ENCODE measurements around the gene KCTD7. TPM values are rescaled to one million over a fixed set of nuclear protein-coding genes. Genes with fewer than 3 reads are reported as not detected.

The KCTD7 gene
- total and polyA plus RNA-seq, 7 donors, result 3.2 to 23.3 (median 15.3) TPM

DNA sequence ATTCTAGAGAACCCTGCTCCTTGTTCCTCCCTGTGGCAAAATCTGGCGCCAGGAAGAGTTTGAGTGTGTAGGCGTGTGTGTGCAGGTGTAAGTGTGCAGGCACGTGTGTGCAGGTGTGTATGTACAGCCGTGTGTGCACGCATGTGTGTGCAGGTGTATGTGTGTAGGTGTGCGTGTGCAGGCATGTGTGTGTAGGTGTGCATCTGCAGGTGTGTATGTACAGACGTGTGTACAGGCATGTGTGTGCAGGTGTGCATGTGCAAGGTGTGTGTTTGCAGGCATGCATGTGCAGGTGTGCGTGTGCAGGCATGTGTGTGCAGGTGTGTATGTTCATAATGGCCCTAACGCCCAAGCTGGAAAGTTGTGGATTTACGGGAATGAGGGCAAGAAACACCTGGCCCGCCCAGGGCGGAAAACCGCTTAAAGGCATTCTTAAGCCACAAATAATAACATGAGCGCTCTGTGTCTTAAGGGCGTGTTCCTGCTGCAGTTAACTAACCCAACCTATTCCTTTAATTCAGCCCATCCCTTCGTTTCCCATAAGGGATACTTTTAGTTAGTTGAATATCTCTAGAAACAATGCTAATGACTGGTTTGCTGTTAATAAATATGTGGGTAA, 34.1 kb downstream of the KCTD7 start:
- TF ChIP-seq, protein P1, sequence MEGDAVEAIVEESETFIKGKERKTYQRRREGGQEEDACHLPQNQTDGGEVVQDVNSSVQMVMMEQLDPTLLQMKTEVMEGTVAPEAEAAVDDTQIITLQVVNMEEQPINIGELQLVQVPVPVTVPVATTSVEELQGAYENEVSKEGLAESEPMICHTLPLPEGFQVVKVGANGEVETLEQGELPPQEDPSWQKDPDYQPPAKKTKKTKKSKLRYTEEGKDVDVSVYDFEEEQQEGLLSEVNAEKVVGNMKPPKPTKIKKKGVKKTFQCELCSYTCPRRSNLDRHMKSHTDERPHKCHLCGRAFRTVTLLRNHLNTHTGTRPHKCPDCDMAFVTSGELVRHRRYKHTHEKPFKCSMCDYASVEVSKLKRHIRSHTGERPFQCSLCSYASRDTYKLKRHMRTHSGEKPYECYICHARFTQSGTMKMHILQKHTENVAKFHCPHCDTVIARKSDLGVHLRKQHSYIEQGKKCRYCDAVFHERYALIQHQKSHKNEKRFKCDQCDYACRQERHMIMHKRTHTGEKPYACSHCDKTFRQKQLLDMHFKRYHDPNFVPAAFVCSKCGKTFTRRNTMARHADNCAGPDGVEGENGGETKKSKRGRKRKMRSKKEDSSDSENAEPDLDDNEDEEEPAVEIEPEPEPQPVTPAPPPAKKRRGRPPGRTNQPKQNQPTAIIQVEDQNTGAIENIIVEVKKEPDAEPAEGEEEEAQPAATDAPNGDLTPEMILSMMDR (IDR thresholded peaks at IDR 0.05), result no peak
- no peak for TF ChIP-seq EP300 (IDR thresholded peaks at IDR 0.05)
- no peak for TF ChIP-seq POLR2AphosphoS5 (IDR thresholded peaks at IDR 0.05)
- no peak for TF ChIP-seq POLR2A (IDR thresholded peaks at IDR 0.05)
- H3K27me3 ChIP-seq, result no peaks in the 10 kb centered on the region
- no peak overlapping the region for H3K27ac ChIP-seq
- DNase-seq, result no peak
- no peaks in the 10 kb centered on the region for H3K36me3 ChIP-seq
- 96 to 97% methylated on average over 16 of the region's 16 CpGs for WGBS, 2 donors
- H3K4me3 ChIP-seq, result no peak overlapping the region
- H3K9me3 ChIP-seq, result no peaks in the 10 kb centered on the region
- no peaks in the 10 kb centered on the region for H3K4me1 ChIP-seq
- intact Hi-C loops (cut with DNase I), result no loop called here

DNA sequence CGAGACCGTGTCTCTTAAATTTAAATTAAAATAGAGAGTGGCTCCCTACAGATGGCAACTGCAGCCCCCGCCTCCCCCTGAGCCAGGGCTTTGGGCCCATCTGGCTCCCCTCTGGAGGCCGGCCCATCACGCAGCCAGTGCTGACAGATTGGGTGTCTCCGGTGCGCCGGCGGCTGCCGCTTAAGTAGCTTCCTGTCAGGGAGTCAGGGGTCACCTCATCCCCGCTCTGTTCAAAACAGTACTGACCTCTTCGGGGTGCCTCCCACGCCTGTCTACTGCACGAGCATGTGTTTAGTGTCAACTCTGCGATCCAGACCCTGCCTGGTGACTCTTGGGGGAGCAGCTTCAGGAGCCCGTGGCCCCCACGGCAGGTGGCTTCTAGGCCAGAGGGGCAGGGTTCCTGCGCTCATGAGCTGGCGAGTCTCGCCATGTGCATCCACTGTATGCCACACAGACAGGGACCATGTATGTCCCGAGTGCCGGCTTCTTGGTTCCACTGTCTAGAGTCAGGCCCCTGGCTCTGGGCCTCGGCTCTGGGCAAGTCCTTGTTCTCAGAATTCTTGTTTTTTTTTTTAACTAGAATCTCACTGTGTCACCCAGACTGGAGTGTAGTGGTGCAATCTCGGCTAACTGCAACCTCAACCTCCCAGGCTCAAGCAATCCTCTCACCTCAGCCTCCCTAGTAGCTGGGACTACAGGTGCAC, 36.1 kb downstream of the KCTD7 start:
- TF ChIP-seq POLR2A (IDR thresholded peaks at IDR 0.05) (no peak), POLR2AphosphoS5 (IDR thresholded peaks at IDR 0.05) (no peak), EP300 (IDR thresholded peaks at IDR 0.05) (no peak)
- TF ChIP-seq, protein P1 (IDR thresholded peaks at IDR 0.05), result no peak
- WGBS, 2 donors, result 84 to 89% methylated on average over 24 of the region's 24 CpGs
- Histone ChIP-seq H3K9me3 (no peaks in the 10 kb centered on the region), H3K4me3 (no peak overlapping the region), H3K36me3 (peaks cover 0 to 4% (median 0%) of the 10 kb centered on the region in 4 donors), H3K27me3 (no peaks in the 10 kb centered on the region), H3K27ac (no peak overlapping the region), H3K4me1 (no peaks in the 10 kb centered on the region)
- intact Hi-C loops (cut with DNase I), result no loop called here
- no peak for DNase-seq

DNA sequence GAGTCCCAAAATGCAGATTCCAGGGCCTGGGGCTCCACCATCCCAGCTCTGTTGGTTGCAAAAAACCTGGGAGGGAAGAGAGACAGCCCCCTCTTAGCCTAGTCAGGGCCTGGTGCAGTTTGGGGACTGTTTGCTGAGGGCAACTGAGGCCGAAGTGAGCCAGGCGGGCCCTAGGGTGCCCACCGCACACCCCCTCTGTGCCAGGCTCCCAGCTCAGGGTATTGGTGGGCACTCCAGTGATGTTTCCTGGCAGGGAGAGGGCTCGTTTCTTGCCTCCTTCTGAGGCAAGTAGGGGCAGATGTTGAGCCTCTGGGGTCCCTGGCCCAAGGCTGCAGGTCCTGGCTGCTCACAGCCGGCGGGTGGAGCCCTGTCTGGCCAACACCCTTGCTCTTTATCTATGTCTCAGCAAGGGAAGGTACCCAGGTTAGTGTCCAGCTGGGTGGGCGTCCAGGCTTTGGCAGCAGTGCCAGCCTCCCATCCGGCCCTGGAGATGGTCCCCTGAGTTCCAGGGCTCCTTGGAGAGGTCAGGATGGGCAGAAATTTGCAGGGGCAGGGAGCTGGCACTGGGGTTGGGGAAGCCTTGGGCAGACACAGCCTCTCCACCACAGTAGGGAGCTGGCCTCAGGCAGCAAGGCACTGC, 37.8 kb downstream of the KCTD7 start:
- Histone ChIP-seq H3K4me1 (no peaks in the 10 kb centered on the region), H3K27me3 (no peaks in the 10 kb centered on the region), H3K4me3 (no peak overlapping the region), H3K27ac (no peak overlapping the region), H3K36me3 (peaks cover 0 to 4% (median 0%) of the 10 kb centered on the region in 4 donors), H3K9me3 (no peaks in the 10 kb centered on the region)
- TF ChIP-seq EP300 (IDR thresholded peaks at IDR 0.05) (no peak), POLR2AphosphoS5 (IDR thresholded peaks at IDR 0.05) (no peak), POLR2A (IDR thresholded peaks at IDR 0.05) (no peak)
- TF ChIP-seq, protein P1 (IDR thresholded peaks at IDR 0.05), result no peak
- 94% methylated on average over 8 of the region's 8 CpGs for WGBS, 2 donors
- intact Hi-C loops (cut with DNase I), result no loop called here
- no peak for DNase-seq

DNA sequence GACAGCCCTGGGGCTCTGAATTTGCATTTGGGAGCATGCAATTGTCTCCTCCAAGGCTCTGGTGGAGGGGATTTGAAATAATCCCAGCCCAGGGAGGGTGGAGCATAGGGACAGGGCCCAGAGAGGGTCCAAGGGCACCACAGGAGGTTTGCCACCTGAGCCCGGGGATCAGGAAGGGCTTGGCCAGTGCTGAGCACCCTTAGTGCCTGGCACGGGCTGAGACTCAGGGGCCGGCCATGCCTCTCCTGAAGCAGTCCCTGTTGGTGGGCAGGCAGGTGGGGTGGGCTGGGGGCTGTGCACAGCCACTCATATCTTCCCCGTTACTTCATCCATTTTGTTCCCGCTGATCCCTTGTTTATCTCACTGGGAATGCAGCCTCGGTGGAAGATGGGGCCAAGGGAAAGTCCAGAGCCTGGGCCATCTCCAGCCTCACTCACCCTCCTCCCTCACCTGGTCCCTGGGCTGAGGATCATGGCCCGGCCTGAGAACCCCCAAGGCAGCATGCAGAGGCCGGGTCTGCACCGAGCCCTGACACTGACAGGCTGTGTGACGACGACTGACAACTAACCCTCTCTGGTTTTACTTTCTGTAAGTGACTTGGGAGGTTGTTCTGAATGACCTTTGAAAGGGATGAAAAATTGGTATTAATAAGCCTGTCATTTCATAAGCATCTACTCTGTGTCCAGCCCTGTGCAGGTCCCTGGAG, 38.5 kb downstream of the KCTD7 start:
- H3K4me1 ChIP-seq, result no peaks in the 10 kb centered on the region
- H3K9me3 ChIP-seq, result no peaks in the 10 kb centered on the region
- H3K36me3 ChIP-seq, result peaks cover 0 to 4% (median 0%) of the 10 kb centered on the region in 4 donors
- no peaks in the 10 kb centered on the region for H3K27me3 ChIP-seq
- H3K4me3 ChIP-seq, result no peak overlapping the region
- WGBS, 2 donors, result 95 to 96% methylated on average over 11 of the region's 11 CpGs
- no peak for DNase-seq
- intact Hi-C loops (cut with DNase I), result no loop called here
- TF ChIP-seq, protein P1 (IDR thresholded peaks at IDR 0.05), result no peak
- TF ChIP-seq EP300 (IDR thresholded peaks at IDR 0.05), result no peak
- TF ChIP-seq POLR2AphosphoS5 (IDR thresholded peaks at IDR 0.05), result no peak
- TF ChIP-seq POLR2A (IDR thresholded peaks at IDR 0.05), result no peak
- no peak overlapping the region for H3K27ac ChIP-seq

All from sigmoid colon (tissue), 7 donors.